ENCODE data around the gene ARHGAP26. TPM values are rescaled to one million over a fixed set of nuclear protein-coding genes. Genes with fewer than 3 reads are reported as not detected.

Gene ARHGAP26
- total and polyA plus RNA-seq, 7 experiments from 2014 or later, result 10.5 to 123 (median 22.7) TPM

GRCh38 chr5:143161885-143162540 is 391.8 kb downstream of the ARHGAP26 start:
- peaks cover 0 to 3% (median 0%) of the 10 kb centered on the region in 7 donors for H3K4me1 Mint-ChIP-seq
- POLR2A ChIA-PET, result no interaction called here
- CTCF ChIA-PET, result interaction anchor here (1.1 kb wide), 1 partner anchor 449 kb away, joined by 3 read pairs; no protein-coding TSS in a partner anchor
- H3K27ac ChIP-seq (ENCODE audit: low read depth, low read length), result no peak overlapping the region
- no peak overlapping the region for H3K27ac Mint-ChIP-seq
- no peak overlapping the region for H3K4me3 ChIP-seq (ENCODE audit: low read length)
- intact Hi-C loops (cut with micrococcal nuclease), result no loop called here
- ATAC-seq (peak; percentile 48), DNase-seq (no peak)
- no peaks in the 10 kb centered on the region for H3K36me3 ChIP-seq (ENCODE audit: control insufficient read depth in 2 of 3, insufficient read depth in 3 of 3, low read length in 3 of 3)
- H3K27me3 Mint-ChIP-seq, result no peaks in the 10 kb centered on the region
- H3K9me3 Mint-ChIP-seq, result peaks cover 0 to 6% (median 0%) of the 10 kb centered on the region in 11 donors
- no peaks in the 10 kb centered on the region for H3K27me3 ChIP-seq (ENCODE audit: control insufficient read depth in 2 of 2, insufficient read depth in 2 of 2, low read length in 2 of 2)
- peaks cover 16 to 58% (median 31%) of the 10 kb centered on the region in 5 donors for H3K36me3 Mint-ChIP-seq
- H3K4me1 ChIP-seq (ENCODE audit: control insufficient read depth in 2 of 2, insufficient read depth in 2 of 2, low read length in 2 of 2), result no peaks in the 10 kb centered on the region
- no peaks in the 10 kb centered on the region for H3K9me3 ChIP-seq (ENCODE audit: control insufficient read depth in 2 of 3, low read length in 3 of 3)
- no peak overlapping the region for H3K4me3 Mint-ChIP-seq

DNA sequence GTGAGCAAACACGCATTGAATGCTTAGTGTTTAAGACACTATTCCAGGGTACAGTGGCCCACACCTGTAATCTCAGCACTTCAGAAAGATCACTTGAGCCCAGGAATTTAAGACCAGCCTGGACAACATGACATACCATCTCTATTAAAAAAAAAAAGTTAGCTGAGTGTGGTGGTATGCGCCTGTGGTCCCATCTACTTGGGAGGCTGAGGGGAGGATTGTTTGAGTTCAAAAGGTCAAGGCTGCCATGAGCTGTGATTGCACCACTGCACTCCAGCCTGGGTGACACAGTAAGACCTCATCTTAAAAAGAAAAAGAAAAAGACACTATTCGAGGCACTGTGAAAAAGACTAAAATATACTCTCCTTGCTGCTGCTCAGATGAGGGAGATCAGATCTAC is 392.6 kb downstream of the ARHGAP26 start:
- H3K27ac ChIP-seq (ENCODE audit: low read depth, low read length), result no peak overlapping the region
- Mint-ChIP-seq H3K27me3 (no peaks in the 10 kb centered on the region), H3K27ac (no peak overlapping the region), H3K36me3 (peaks cover 16 to 61% (median 31%) of the 10 kb centered on the region in 5 donors), H3K4me3 (no peak overlapping the region), H3K4me1 (peaks cover 0 to 3% (median 0%) of the 10 kb centered on the region in 7 donors), H3K9me3 (peaks cover 0 to 6% (median 0%) of the 10 kb centered on the region in 11 donors)
- no peaks in the 10 kb centered on the region for H3K27me3 ChIP-seq (ENCODE audit: control insufficient read depth in 2 of 2, insufficient read depth in 2 of 2, low read length in 2 of 2)
- H3K4me1 ChIP-seq (ENCODE audit: control insufficient read depth in 2 of 2, insufficient read depth in 2 of 2, low read length in 2 of 2), result no peaks in the 10 kb centered on the region
- H3K9me3 ChIP-seq (ENCODE audit: control insufficient read depth in 2 of 3, low read length in 3 of 3), result no peaks in the 10 kb centered on the region
- no peak overlapping the region for H3K4me3 ChIP-seq (ENCODE audit: low read length)
- H3K36me3 ChIP-seq (ENCODE audit: control insufficient read depth in 2 of 3, insufficient read depth in 3 of 3, low read length in 3 of 3), result no peaks in the 10 kb centered on the region
- ChIA-PET POLR2A (no interaction called here), CTCF (no interaction called here)
- DNase-seq, result no peak
- intact Hi-C loops (cut with micrococcal nuclease), result no loop called here
- no peak for ATAC-seq

- no peak for ATAC-seq
These were observed 394.4 kb downstream of the ARHGAP26 start for GRCh38 chr5:143164557-143164956.

GRCh38 chr5:143165049-143165880 is 395.1 kb downstream of the ARHGAP26 start:
- H3K4me3 ChIP-seq (ENCODE audit: low read length), result no peak overlapping the region
- Mint-ChIP-seq H3K36me3 (peaks cover 11 to 56% (median 28%) of the 10 kb centered on the region in 5 donors), H3K9me3 (peaks cover 0 to 6% (median 0%) of the 10 kb centered on the region in 11 donors), H3K27me3 (no peaks in the 10 kb centered on the region), H3K4me3 (no peak overlapping the region), H3K4me1 (peaks cover 0 to 2% (median 0%) of the 10 kb centered on the region in 7 donors), H3K27ac (no peak overlapping the region)
- CTCF ChIA-PET, result no interaction called here
- H3K36me3 ChIP-seq (ENCODE audit: control insufficient read depth in 2 of 3, insufficient read depth in 3 of 3, low read length in 3 of 3), result no peaks in the 10 kb centered on the region
- intact Hi-C loops (cut with micrococcal nuclease), result no loop called here
- POLR2A ChIA-PET, result no interaction called here
- H3K9me3 ChIP-seq (ENCODE audit: control insufficient read depth in 2 of 3, low read length in 3 of 3), result no peaks in the 10 kb centered on the region
- H3K27ac ChIP-seq (ENCODE audit: low read depth, low read length), result no peak overlapping the region
- DNase-seq, result no peak
- H3K4me1 ChIP-seq (ENCODE audit: control insufficient read depth in 2 of 2, insufficient read depth in 2 of 2, low read length in 2 of 2), result no peaks in the 10 kb centered on the region
- no peaks in the 10 kb centered on the region for H3K27me3 ChIP-seq (ENCODE audit: control insufficient read depth in 2 of 2, insufficient read depth in 2 of 2, low read length in 2 of 2)
- ATAC-seq, result peak; percentile 31

More at GRCh38 chr5:143164557-143164956, 394.4 kb downstream of the ARHGAP26 start:
- Mint-ChIP-seq H3K9me3 (peaks cover 0 to 6% (median 0%) of the 10 kb centered on the region in 11 donors), H3K4me1 (peaks cover 0 to 2% (median 0%) of the 10 kb centered on the region in 7 donors), H3K4me3 (no peak overlapping the region), H3K27ac (peak overlapping the region in 1 of 9 donors; percentile 15), H3K27me3 (no peaks in the 10 kb centered on the region), H3K36me3 (peaks cover 11 to 59% (median 28%) of the 10 kb centered on the region in 5 donors)
- Histone ChIP-seq H3K36me3 (ENCODE audit: control insufficient read depth in 2 of 3, insufficient read depth in 3 of 3, low read length in 3 of 3) (no peaks in the 10 kb centered on the region), H3K4me1 (ENCODE audit: control insufficient read depth in 2 of 2, insufficient read depth in 2 of 2, low read length in 2 of 2) (no peaks in the 10 kb centered on the region), H3K4me3 (ENCODE audit: low read length) (no peak overlapping the region), H3K27ac (ENCODE audit: low read depth, low read length) (no peak overlapping the region), H3K27me3 (ENCODE audit: control insufficient read depth in 2 of 2, insufficient read depth in 2 of 2, low read length in 2 of 2) (no peaks in the 10 kb centered on the region), H3K9me3 (ENCODE audit: control insufficient read depth in 2 of 3, low read length in 3 of 3) (no peaks in the 10 kb centered on the region)
- POLR2A ChIA-PET, result no interaction called here
- no peak for DNase-seq
- CTCF ChIA-PET, result interaction anchor here (0.6 kb wide), 1 partner anchor 1089 kb away, joined by 4 read pairs; no protein-coding TSS in a partner anchor
- intact Hi-C loops (cut with micrococcal nuclease), result no loop called here

- ATAC-seq, result no peak
- POLR2A ChIA-PET, result no interaction called here
- Histone ChIP-seq H3K27me3 (ENCODE audit: control insufficient read depth in 2 of 2, insufficient read depth in 2 of 2, low read length in 2 of 2) (no peaks in the 10 kb centered on the region), H3K36me3 (ENCODE audit: control insufficient read depth in 2 of 3, insufficient read depth in 3 of 3, low read length in 3 of 3) (no peaks in the 10 kb centered on the region), H3K9me3 (ENCODE audit: control insufficient read depth in 2 of 3, low read length in 3 of 3) (no peaks in the 10 kb centered on the region), H3K4me3 (ENCODE audit: low read length) (no peak overlapping the region), H3K4me1 (ENCODE audit: control insufficient read depth in 2 of 2, insufficient read depth in 2 of 2, low read length in 2 of 2) (no peaks in the 10 kb centered on the region), H3K27ac (ENCODE audit: low read depth, low read length) (no peak overlapping the region)
- no peak for DNase-seq
- H3K27me3 Mint-ChIP-seq, result no peaks in the 10 kb centered on the region
- peaks cover 0 to 6% (median 0%) of the 10 kb centered on the region in 11 donors for H3K9me3 Mint-ChIP-seq
- CTCF ChIA-PET, result no interaction called here
- peaks cover 0 to 2% (median 0%) of the 10 kb centered on the region in 7 donors for H3K4me1 Mint-ChIP-seq
- H3K36me3 Mint-ChIP-seq, result peaks cover 11 to 56% (median 28%) of the 10 kb centered on the region in 5 donors
- H3K4me3 Mint-ChIP-seq, result no peak overlapping the region
- intact Hi-C loops (cut with micrococcal nuclease), result no loop called here
- no peak overlapping the region for H3K27ac Mint-ChIP-seq
These were observed 395.9 kb downstream of the ARHGAP26 start for GRCh38 chr5:143166090-143166489.

GRCh38 chr5:143166661-143167420 is 396.7 kb downstream of the ARHGAP26 start:
- Mint-ChIP-seq H3K27me3 (no peaks in the 10 kb centered on the region), H3K4me1 (peaks cover 0 to 2% (median 0%) of the 10 kb centered on the region in 7 donors), H3K36me3 (peaks cover 11 to 48% (median 28%) of the 10 kb centered on the region in 5 donors), H3K27ac (peak overlapping the region in 1 of 9 donors; percentile 43), H3K9me3 (peaks cover 0 to 6% (median 0%) of the 10 kb centered on the region in 11 donors), H3K4me3 (no peak overlapping the region)
- no peaks in the 10 kb centered on the region for H3K27me3 ChIP-seq (ENCODE audit: control insufficient read depth in 2 of 2, insufficient read depth in 2 of 2, low read length in 2 of 2)
- CTCF ChIA-PET, result no interaction called here
- intact Hi-C loops (cut with micrococcal nuclease), result no loop called here
- no peak overlapping the region for H3K4me3 ChIP-seq (ENCODE audit: low read length)
- no peak overlapping the region for H3K27ac ChIP-seq (ENCODE audit: low read depth, low read length)
- no peaks in the 10 kb centered on the region for H3K9me3 ChIP-seq (ENCODE audit: control insufficient read depth in 2 of 3, low read length in 3 of 3)
- DNase-seq (no peak), ATAC-seq (no peak)
- POLR2A ChIA-PET, result no interaction called here
- H3K36me3 ChIP-seq (ENCODE audit: control insufficient read depth in 2 of 3, insufficient read depth in 3 of 3, low read length in 3 of 3), result no peaks in the 10 kb centered on the region
- H3K4me1 ChIP-seq (ENCODE audit: control insufficient read depth in 2 of 2, insufficient read depth in 2 of 2, low read length in 2 of 2), result no peaks in the 10 kb centered on the region

Data from naive thymus-derived CD4-positive, alpha-beta T cell (primary cell).